Measurements from ENCODE around the gene CCDC88C. TPM values are rescaled to one million over a fixed set of nuclear protein-coding genes. Genes with fewer than 3 reads are reported as not detected.

CCDC88C gene
- total RNA-seq, 2 experiments from 2014 or later: 60.7 to 66.0 TPM

DNA sequence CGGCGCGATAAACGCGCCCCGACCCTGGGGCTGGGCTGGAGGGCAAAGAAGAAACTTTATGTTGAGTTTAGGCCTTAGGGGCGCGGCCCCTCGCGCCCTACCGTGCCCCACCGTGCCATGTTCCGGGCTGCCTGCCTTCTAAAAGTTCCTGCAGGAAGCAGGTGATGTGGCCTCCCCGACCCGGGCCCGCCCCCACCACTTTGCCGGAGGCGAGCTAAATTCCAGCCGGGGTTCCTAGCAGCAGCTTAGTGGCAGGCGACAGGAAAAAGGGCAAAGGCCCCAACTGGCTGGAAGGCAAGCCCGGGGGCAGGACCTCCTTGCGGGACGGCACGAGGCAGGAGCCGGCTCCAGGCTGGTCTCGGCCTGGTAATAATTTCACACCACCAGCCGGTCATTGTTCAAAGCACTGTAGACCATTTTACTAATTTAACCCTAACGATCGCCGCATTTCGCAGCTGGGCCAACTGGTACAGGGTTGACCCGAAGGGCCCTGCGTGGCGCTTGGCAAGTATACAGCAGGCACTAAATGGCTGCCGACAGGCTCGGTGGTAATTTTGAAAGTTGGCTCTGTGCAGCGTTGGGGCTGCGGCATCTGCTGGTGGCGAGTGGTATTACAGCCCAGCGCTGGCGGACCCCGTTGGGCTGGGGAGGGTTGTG is 895 bp upstream of the CCDC88C start:
- ChIA-PET CTCF (interaction anchor here (0.5 to 5.7 kb wide), 19 partner anchors 9 to 225 kb away, joined by 3 to 49 read pairs (median 5); no protein-coding TSS in a partner anchor), POLR2A (interaction anchor here (0.9 to 5.3 kb wide), 8 partner anchors 19 to 101 kb away, joined by 3 to 45 read pairs (median 5); no protein-coding TSS in a partner anchor)

DNA sequence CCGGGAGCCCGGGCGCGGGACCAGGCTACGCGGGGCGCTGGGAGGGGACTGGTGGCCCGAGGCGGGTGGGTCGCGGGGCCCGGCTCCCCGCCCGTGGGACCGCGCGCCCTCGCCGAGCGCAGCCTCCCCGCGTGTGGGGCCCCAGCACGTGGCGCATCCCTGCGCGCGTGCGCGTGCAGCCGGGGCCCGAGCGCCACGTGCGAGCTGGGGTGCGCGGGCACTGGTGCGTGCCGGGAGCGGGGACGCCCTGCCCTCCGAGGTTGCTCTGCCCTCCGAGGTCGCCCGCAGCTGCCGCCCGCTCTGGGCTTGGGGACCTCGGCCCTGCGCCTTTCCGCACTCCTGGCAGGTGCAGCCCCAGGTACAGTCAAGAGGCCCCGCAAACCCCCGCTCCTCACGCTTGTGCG is 365 bp upstream of the CCDC88C start:
- POLR2A ChIA-PET: interaction anchor here (0.9 to 5.3 kb wide), 11 partner anchors 9 to 101 kb away, joined by 3 to 45 read pairs (median 6); no protein-coding TSS in a partner anchor

DNA sequence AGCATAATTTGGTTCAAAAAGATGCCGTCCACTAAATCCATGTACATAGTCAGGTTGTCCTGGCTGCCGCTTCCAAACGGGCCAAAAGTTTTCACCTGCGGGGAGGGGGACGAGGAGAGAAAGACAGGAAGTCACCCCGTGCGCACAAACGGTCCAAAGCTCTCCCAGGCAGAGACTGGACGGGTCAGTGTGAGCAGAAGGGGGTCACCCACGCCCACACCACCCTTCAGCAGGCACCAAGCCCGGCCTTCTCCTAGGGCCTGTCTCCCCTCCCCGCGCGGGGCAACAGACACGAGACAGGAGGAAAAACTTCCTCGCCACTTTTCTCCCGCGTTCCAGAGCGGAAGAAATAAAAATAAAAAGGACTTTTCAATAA is 888 bp downstream of the CCDC88C start:
- CTCF ChIA-PET: interaction anchor here (1.2 to 5.7 kb wide), 10 partner anchors 17 to 101 kb away, joined by 3 to 49 read pairs (median 8); no protein-coding TSS in a partner anchor

More for the DNA sequence above, 365 bp upstream of the CCDC88C start:
- CTCF ChIA-PET: interaction anchor here (0.5 to 5.7 kb wide), 21 partner anchors 10 to 127 kb away, joined by 3 to 49 read pairs (median 4); no protein-coding TSS in a partner anchor

DNA sequence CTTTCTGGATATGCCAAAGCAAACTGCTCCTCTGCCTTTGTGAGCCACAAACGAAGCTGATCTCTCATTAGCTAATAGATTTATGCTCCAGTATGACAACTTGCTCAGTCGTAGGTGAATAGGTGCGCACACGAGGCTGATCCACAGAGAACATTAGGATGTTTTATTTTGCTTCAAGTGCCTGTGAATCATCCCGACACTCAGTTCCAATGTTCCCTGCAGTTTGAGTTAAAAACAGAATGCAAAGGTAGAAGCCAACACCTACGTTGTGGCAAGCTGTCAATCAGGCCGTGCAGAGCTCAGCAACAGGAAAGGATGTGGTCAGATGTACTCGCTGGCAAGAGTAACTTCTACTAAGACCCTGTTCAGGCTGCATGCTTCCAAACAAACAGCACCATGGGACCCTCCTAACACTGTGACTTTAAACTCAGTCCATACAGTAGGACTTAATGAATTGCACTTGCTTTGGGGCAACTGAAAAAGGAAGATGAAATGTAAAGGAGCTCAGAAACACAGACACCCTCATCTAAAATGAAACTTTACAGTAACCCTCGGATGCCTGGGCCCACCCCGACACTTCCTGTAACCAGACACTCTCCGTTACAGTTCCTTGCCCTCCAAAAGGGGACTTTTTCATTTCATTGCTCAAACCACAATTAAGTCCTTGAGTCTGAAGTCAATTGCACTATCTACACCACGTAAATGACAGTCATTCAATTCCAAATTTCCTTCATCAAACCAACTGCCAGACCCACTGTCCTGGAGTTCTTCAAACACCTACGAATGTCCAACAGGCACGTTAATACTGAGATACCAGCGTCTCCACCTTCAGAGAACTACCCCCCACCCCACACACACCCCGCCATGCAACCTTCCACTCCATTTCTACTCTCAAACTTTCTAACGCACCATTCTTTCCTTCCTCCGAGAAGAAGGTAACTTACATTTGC is 1.6 kb downstream of the CCDC88C start:
- ChIA-PET CTCF (interaction anchor here (0.7 to 5.7 kb wide), 16 partner anchors 11 to 100 kb away, joined by 3 to 49 read pairs (median 6); no protein-coding TSS in a partner anchor), POLR2A (interaction anchor here (0.6 to 5.3 kb wide), 15 partner anchors 11 to 101 kb away, joined by 3 to 45 read pairs (median 6); no protein-coding TSS in a partner anchor)

More for the DNA sequence above, 888 bp downstream of the CCDC88C start:
- POLR2A ChIA-PET: interaction anchor here (0.9 to 5.3 kb wide), 14 partner anchors 8 to 101 kb away, joined by 3 to 45 read pairs (median 6); no protein-coding TSS in a partner anchor

DNA sequence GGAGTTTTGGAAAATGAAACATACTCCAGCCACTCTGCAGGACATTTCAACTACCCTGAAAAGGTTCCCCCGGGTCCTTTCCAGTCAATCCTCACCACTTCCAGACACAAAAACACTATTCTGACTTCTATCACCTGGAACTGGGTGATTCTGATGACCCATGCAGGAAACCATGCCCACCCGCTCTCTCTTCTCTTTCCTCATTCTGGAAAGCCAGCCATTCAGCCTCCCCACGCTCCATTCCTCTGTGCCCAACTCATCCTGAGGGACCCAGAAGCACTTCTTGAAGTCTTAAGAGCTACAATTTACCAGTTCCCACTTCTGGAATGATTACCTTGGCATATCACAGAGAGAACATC is 3.2 kb downstream of the CCDC88C start:
- POLR2A ChIA-PET: interaction anchor here (2.3 to 5.3 kb wide), 2 partner anchors 64 to 99 kb away, joined by 6 to 45 read pairs; no protein-coding TSS in a partner anchor
- CTCF ChIA-PET: interaction anchor here (0.8 to 5.7 kb wide), 10 partner anchors 14 to 99 kb away, joined by 3 to 49 read pairs (median 9); no protein-coding TSS in a partner anchor

DNA sequence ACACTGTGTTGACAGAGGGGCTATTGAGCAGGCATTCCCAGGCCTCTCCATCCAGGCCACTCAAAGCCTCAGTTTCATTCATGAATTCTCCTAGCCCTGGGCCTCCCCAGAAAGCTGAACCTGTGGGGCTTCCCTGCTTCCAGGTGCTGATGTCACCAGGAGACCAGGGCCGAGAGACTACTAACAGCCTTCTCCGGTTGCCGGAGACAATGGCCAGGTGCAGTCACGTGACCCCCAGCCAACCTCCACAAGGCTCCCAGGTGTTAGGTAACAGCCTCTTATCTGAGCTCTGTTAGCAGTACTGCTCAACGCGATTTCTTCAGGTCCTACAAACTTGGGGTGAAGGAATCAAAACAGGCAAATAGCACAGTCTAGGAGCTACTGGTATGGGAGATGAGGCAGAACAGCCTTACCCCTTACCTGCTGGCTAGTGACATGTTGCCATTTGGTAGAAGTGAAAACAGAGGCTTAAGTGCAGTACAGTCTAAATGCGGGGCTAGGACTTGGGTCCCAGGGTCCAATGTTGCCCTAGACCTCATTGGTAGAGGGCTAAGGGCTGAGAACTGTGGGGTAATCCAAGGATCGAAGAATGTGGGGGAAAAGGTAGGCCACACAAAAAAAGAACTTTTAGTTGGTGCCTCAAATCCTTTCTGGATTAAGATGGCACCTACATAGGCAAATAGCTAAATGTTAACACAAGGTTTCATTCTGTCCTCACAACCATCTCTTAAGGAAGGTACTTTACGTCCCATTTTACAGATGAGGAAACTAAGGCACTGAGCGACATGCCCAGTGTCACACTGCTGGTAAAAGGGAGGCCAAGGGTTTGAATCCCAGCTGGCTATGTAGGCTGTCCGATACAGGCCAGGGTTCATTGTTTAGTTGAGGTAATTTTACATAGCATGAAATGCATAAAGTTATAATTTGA is 3.8 kb downstream of the CCDC88C start:
- ChIA-PET CTCF (interaction anchor here (1.0 to 5.7 kb wide), 10 partner anchors 11 to 98 kb away, joined by 3 to 49 read pairs (median 4); no protein-coding TSS in a partner anchor), POLR2A (interaction anchor here (1.6 to 5.3 kb wide), 2 partner anchors 16 to 64 kb away, joined by 6 to 45 read pairs; no protein-coding TSS in a partner anchor)

DNA sequence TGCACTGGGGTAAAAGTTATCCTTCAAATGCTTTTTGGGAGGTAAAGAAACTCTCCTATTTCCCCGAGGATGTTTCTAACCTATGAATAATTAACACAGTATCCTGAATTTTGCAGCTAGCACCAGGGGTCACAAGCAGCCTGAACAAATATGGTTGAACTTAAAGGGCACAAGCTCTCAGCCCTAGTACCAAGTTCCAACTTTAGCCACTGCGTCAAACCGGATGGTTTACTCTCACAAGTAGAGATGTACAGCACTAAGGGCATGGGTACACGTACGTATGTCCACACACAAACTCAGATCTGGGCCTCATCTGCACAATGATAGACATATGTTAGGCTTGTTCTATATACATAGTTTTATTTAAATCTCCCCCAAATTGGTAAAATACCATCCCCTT is 4.7 kb downstream of the CCDC88C start:
- POLR2A ChIA-PET: interaction anchor here (1.6 kb wide), 1 partner anchor 15 kb away, joined by 6 read pairs; no protein-coding TSS in a partner anchor
- CTCF ChIA-PET: interaction anchor here (1.0 to 3.4 kb wide), 4 partner anchors 12 to 63 kb away, joined by 3 to 24 read pairs (median 4); no protein-coding TSS in a partner anchor

DNA sequence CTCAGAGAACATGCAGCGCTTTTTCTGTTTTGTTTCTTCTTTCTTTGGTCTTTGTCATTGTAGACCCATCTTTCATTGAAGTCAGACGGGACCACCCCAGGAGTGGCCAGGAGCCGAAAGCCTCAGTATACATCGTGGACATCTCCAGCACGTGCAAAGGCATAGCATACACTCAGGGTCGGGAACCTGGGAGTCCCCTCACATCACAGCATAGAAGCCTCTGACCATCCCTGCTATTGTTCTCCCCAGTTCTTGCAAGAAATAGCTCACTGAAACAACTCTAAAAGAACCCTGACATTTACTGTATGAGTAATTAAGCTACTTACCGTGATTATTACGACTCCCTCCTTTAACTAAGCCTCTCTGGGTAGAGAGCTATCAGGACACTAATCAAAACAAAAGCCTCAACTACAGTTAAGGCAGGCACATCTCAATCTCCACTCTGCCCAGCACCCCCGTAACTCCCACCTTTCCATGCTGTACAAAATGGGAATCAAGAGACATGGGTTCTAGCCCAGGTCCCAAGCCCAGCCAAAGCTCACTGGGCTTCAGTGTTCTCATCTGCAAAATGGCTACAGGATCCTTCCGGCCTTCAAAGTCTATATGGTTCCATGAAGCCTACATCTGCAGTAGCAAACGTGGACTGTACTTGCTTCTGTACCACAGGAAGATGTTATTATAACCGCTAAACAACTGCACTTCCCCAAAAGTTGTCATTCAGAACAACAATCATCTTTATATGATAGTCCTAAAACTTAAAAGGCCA is 6.7 kb downstream of the CCDC88C start:
- ChIA-PET POLR2A (interaction anchor here (0.6 to 1.3 kb wide), 5 partner anchors 13 to 485 kb away, joined by 3 to 9 read pairs (median 6); no protein-coding TSS in a partner anchor), CTCF (interaction anchor here (0.9 to 2.2 kb wide), 8 partner anchors 12 to 500 kb away, joined by 3 to 12 read pairs (median 4); no protein-coding TSS in a partner anchor)

DNA sequence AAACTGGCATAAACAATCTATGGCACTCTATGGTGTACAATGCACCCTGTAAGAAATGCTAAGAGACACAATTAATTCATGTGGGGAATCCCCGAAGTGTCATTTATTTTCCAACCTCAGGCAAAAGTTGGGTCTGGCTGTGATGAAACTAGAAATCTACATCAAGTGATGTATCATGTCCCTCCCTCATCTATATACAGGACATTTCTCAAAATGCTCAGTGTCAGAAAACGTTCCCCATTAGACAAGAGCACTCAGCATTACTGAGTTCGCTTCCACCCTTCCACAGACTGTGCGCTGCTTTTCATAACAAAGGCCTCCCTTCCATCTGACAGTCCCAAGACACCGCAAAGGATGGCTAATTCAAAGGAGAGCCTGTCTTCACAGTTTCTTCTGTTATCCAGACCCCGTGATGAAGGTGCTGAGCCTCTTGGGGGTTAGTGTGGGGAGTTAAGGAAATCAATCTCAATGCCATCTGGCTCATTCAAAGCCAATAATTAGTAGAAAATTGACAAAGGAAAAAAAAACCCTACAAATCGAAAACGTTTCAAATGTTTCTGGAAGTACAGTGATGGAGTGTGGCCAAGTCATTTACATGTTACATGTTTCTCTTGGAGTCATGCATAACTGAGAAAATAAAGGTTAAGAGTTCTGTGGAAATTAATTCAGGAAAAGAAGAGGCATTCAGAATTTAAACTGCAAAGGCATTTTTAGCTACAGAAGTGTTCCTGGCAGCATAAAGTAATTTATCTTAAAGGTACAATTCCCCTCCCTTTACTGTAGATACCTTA is 7.5 kb downstream of the CCDC88C start:
- ChIA-PET CTCF (interaction anchor here (1.0 to 2.2 kb wide), 5 partner anchors 11 to 89 kb away, joined by 3 to 12 read pairs (median 5); no protein-coding TSS in a partner anchor), POLR2A (interaction anchor here (0.9 to 1.3 kb wide), 4 partner anchors 12 to 87 kb away, joined by 3 to 9 read pairs (median 4); no protein-coding TSS in a partner anchor)

DNA sequence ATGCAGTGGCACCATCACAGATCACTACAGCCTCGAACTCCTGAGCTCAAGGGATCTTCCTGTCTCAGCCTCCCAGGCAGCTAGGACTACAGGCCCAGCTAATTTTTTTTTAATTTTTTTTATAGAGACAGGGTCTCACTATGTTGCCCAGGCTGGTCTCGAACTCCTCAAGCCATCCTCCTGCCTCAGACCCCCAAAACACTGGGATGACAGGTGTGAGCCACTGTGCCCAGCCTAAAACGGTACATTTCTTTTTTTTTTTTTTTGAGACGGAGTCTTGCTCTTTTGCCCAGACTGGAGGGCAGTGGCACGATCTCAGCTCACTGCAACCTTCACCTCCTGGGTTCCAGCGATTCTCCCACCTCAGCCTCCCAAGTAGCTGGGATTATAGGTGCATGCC is 8.4 kb downstream of the CCDC88C start:
- CTCF ChIA-PET: interaction anchor here (0.6 to 1.9 kb wide), 6 partner anchors 20 to 88 kb away, joined by 3 to 5 read pairs (median 4); no protein-coding TSS in a partner anchor
- POLR2A ChIA-PET: interaction anchor here (0.7 to 1.0 kb wide), 5 partner anchors 8 to 40 kb away, joined by 3 to 7 read pairs (median 4); partner anchors contain the start of gene CCDC88C

DNA sequence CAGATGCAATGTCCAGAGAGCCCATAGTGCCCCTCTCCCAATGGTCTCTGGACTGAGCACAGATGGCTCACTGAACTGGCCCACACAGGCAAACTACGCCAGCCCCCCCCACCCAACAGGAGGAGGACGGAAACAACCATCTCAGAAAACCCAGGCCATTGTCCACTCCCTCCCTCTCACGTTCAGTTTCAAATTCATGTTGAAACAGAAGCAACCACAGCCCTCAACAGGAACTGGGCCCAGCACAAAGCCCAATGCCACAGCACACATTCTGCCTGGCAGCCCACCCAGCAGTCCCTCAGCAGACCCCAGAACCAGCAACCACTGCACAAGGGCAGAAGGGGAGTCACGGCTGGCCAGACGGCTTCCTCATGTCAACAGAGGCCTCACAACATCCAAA is 10.6 kb downstream of the CCDC88C start:
- ChIA-PET POLR2A (no interaction called here), CTCF (interaction anchor here (1.8 kb wide), 1 partner anchor 84 kb away, joined by 5 read pairs; no protein-coding TSS in a partner anchor)

DNA sequence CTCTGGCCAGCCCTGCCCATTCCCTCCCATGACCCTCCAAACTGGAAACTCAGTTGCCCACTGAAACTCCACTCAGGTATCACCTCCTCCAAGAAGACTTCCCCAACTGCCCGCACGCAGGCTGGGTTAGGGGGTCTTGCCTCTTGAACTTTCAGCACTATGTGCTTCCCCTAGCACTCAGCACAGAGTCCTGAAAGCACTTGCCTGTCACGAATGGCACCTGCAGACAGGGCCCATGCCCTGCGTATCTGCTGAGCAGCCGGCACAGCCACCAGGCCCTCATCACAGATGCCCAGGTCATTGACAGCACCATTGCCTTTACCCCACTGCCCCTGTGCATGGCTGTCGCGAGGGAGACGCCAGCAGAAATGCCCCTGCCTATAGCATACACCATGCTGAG is 11.2 kb downstream of the CCDC88C start:
- ChIA-PET CTCF (interaction anchor here (1.8 kb wide), 1 partner anchor 83 kb away, joined by 5 read pairs; no protein-coding TSS in a partner anchor), POLR2A (interaction anchor here (2.6 kb wide), 1 partner anchor 9 kb away, joined by 9 read pairs; no protein-coding TSS in a partner anchor)

DNA sequence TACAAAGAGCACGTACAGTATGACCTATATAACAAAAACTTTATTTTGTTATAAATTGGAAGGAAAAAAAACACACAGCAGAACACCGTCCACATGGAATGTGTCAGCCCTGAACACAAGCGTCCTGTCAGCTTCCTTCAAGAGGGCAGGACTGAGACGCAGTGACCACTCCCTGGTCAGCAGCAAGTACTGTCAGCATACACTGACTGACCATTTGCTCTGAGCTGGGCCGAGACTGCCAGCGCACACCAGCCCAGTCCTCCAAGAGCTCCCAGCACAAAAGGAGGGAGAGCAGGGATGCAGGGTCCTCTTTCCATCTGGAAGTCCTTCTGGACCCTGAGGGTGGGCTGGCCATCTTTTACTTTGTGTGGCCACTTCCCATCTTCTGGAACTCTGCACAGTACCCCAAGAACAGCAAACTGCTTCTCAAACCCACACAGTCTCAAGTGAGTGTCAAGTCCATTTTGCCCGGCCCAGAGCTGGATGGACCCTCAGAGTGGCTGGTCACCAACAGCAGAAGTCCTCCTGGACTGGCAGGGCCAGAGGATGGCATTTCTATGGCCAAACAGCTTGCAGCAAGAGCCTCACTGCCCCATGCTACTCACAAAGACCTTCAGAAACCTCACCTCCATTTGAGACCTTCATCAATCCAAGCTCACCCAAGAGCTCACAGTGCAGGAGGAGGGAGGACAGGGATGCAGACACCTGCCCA is 11.7 kb downstream of the CCDC88C start:
- POLR2A ChIA-PET: interaction anchor here (0.8 to 2.6 kb wide), 2 partner anchors 10 to 12 kb away, joined by 4 to 9 read pairs; partner anchors contain the start of gene CCDC88C
- CTCF ChIA-PET: interaction anchor here (1.0 to 1.8 kb wide), 4 partner anchors 10 to 82 kb away, joined by 3 to 6 read pairs (median 5); partner anchors contain the start of gene CCDC88C

DNA sequence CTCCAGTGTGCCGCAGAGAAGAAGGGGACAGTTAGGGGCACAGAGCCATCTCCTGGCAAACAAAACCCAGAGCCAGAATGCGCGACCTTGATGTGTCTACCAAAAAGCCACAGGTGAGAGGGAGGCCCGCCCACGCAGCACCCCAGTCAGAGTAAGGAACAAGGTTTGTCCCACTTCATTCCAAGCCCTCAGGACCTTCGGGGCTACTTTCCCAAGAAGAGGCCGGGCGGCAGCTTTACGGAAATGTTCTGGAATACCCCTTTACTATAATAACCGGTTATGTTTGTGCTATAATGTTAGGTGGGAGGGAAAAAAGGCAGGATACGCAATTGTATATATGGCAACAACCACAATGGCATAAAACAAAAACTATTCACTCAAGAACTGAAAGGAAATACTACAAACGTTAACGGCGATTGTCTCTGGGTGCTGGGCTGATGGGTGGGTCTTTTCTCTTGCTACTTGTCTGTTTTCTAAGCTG is 12.3 kb downstream of the CCDC88C start:
- POLR2A ChIA-PET: interaction anchor here (0.8 to 2.6 kb wide), 2 partner anchors 10 to 12 kb away, joined by 4 to 9 read pairs; partner anchors contain the start of gene CCDC88C
- CTCF ChIA-PET: interaction anchor here (1.0 to 1.8 kb wide), 5 partner anchors 11 to 82 kb away, joined by 3 to 6 read pairs (median 5); partner anchors contain the start of gene CCDC88C
